Panc1 (cell line): ENCODE measurements around the gene MROH2A.

ENCODE experiments used
- POLR2AphosphoS5 ChIP-seq: IDR thresholded peaks from 2 replicates; pipeline ENCODE4 v1.6.1; 2012; ENCODE audit warnings: mild to moderate bottlenecking, low read depth, low read length, moderate library complexity
- SIN3A ChIP-seq: IDR thresholded peaks from 2 replicates; pipeline ENCODE4 v1.6.1; 2012; ENCODE audit warnings: low read depth, mild to moderate bottlenecking, low read length, moderate library complexity, borderline replicate concordance; ENCODE audit not compliant: insufficient read depth
- TF ChIP-seq, protein P1 (sequence below): fragments of 450-650 bp; IDR thresholded peaks from 2 replicates; pipeline ENCODE4 v1.5.1; 2017; ENCODE audit warnings: mild to moderate bottlenecking
- TF ChIP-seq, protein P2 (sequence below), 2 experiments: IDR thresholded peaks; 2 replicates each; pipeline ENCODE4 v1.6.1; 2011 to 2012; ENCODE audit warnings: low read depth in 2 of 2, control low read depth in 1 of 2, low read length in 1 of 2, mild to moderate bottlenecking in 1 of 2, moderate library complexity in 1 of 2; ENCODE audit not compliant: insufficient read depth in 1 of 2

DNA sequence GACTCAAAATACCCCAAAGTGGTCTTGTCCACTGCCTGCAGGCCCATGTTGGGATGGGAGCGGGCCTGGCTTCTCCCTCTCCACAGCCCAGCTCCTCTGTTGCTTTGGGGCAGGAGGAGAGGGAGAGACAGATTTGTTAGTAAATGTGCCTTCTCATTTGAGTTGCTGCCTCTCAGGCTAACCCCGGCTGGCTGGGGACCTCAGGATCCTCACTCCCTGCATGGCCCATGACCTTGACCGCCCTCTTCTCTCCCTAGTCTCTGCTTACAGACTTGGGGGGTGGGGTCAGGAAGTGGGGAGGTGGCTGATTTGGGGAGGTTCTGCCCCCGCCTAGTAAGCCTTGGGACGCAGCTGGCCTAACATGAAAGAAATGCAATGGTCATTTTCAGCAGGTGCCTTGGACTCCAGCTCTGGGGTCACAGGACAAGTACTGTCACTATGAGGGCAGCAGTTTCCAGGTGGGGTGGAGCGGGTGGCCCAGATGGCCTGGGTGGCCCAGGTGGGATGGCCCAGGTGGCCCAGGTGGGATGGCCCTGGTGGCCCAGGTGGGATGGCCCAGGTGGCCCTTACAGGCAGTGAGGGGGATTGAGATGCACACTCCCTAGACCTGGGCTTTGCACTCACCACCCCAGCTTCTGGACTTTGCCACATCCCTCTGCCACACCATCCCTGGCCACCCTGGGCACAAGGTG, 52.1 kb downstream of the MROH2A start:
- TF ChIP-seq, protein P1, sequence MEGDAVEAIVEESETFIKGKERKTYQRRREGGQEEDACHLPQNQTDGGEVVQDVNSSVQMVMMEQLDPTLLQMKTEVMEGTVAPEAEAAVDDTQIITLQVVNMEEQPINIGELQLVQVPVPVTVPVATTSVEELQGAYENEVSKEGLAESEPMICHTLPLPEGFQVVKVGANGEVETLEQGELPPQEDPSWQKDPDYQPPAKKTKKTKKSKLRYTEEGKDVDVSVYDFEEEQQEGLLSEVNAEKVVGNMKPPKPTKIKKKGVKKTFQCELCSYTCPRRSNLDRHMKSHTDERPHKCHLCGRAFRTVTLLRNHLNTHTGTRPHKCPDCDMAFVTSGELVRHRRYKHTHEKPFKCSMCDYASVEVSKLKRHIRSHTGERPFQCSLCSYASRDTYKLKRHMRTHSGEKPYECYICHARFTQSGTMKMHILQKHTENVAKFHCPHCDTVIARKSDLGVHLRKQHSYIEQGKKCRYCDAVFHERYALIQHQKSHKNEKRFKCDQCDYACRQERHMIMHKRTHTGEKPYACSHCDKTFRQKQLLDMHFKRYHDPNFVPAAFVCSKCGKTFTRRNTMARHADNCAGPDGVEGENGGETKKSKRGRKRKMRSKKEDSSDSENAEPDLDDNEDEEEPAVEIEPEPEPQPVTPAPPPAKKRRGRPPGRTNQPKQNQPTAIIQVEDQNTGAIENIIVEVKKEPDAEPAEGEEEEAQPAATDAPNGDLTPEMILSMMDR: no peak
- TF ChIP-seq POLR2AphosphoS5 (no peak), SIN3A (no peak)
- TF ChIP-seq, protein P2, sequence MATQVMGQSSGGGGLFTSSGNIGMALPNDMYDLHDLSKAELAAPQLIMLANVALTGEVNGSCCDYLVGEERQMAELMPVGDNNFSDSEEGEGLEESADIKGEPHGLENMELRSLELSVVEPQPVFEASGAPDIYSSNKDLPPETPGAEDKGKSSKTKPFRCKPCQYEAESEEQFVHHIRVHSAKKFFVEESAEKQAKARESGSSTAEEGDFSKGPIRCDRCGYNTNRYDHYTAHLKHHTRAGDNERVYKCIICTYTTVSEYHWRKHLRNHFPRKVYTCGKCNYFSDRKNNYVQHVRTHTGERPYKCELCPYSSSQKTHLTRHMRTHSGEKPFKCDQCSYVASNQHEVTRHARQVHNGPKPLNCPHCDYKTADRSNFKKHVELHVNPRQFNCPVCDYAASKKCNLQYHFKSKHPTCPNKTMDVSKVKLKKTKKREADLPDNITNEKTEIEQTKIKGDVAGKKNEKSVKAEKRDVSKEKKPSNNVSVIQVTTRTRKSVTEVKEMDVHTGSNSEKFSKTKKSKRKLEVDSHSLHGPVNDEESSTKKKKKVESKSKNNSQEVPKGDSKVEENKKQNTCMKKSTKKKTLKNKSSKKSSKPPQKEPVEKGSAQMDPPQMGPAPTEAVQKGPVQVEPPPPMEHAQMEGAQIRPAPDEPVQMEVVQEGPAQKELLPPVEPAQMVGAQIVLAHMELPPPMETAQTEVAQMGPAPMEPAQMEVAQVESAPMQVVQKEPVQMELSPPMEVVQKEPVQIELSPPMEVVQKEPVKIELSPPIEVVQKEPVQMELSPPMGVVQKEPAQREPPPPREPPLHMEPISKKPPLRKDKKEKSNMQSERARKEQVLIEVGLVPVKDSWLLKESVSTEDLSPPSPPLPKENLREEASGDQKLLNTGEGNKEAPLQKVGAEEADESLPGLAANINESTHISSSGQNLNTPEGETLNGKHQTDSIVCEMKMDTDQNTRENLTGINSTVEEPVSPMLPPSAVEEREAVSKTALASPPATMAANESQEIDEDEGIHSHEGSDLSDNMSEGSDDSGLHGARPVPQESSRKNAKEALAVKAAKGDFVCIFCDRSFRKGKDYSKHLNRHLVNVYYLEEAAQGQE (IDR thresholded peaks at IDR 0.05; ENCODE audit: insufficient read depth in 1 of 2, low read depth in 2 of 2, low read length in 1 of 2): no peak
